Gastroesophageal sphincter (tissue), 4 donors: ENCODE results near the gene THSD7A. TPM values are rescaled to one million over a fixed set of nuclear protein-coding genes. Genes with fewer than 3 reads are reported as not detected.
A peak's percentile ranks its signal among the peaks of the same experiment; 100 is the strongest.

Experiments
- ATAC-seq: fragments of 150-250 bp; one replicate; pipeline ENCODE4 v1.9.1; 2016; ENCODE audit warnings: mild to moderate bottlenecking, moderate library complexity
- H3K27ac ChIP-seq, 4 donors: fragments of 200-600 bp; sonication (generic) in 3 of 4; 1 replicate in 3 of 4; 2 replicates in 1 of 4; pipeline ENCODE4 v1.5.1; 2016 to 2019
- H3K27me3 ChIP-seq: fragments of 200-600 bp; sonication (generic); one replicate; pipeline ENCODE4 v1.5.1; 2019
- H3K36me3 ChIP-seq, 2 donors: fragments of 200-600 bp; sonication (generic); one replicate each; pipeline ENCODE4 v1.5.1; 2019; ENCODE audit warnings: control low read depth in 1 of 2
- H3K4me1 ChIP-seq, 3 donors: fragments of 200-600 bp; sonication (generic); 1 replicate in 2 of 3; 2 replicates in 1 of 3; pipeline ENCODE4 v1.5.1; 2016 to 2019; ENCODE audit warnings: control low read depth in 2 of 3
- H3K4me3 ChIP-seq, 2 donors: fragments of 200-600 bp; sonication (generic); one replicate each; pipeline ENCODE4 v1.5.1; 2019; ENCODE audit warnings: mild to moderate bottlenecking in 1 of 2, moderate library complexity in 1 of 2
- H3K9me3 ChIP-seq, 3 donors: fragments of 200-600 bp; sonication (generic); one replicate each; pipeline ENCODE4 v1.5.1; 2017 to 2019; ENCODE audit warnings: control low read depth in 2 of 3
- CTCF ChIP-seq, 4 experiments: fragments of 200-600 bp in 2 of 4; fragments of 450-650 bp in 2 of 4; sonication (generic) in 1 of 4; IDR thresholded peaks; one replicate each; pipeline ENCODE4 v1.5.1; 2017 to 2019; ENCODE audit warnings: antibody characterized with exemption in 4 of 4, mild to moderate bottlenecking in 2 of 4, moderate library complexity in 2 of 4
- EP300 ChIP-seq: sonication (generic); formaldehyde crosslinking; IDR thresholded peaks from one replicate; pipeline ENCODE4 v1.6.1; 2017; ENCODE audit warnings: antibody characterized with exemption, mild to moderate bottlenecking
- POLR2A ChIP-seq, 2 donors: fragments of 450-650 bp; IDR thresholded peaks; one replicate each; pipeline ENCODE4 v1.6.1; 2017; ENCODE audit warnings: antibody characterized with exemption in 2 of 2, mild to moderate bottlenecking in 2 of 2, moderate library complexity in 1 of 2
- POLR2AphosphoS5 ChIP-seq: sonication (generic); formaldehyde crosslinking; IDR thresholded peaks from one replicate; pipeline ENCODE4 v1.6.1; 2017; ENCODE audit warnings: antibody characterized with exemption
- WGBS, 2 donors: methylation state at CpG; one replicate each; pipeline ENCODE4 v1.1.5; 2018; ENCODE audit warnings: low coverage in 1 of 2; 5-methylcytosine and 5-hydroxymethylcytosine counted together
- total RNA-seq, 4 donors: library from RNA; depleted of rRNA; stranded (reverse); fragments of >200 nt; gene quantifications; one replicate each; pipeline ENCODE4 v1.1.0, GENCODE V29; 2016

The THSD7A gene
- total RNA-seq, 4 donors from 2014 or later = 2.9 to 6.2 (median 3.9) TPM

- TF ChIP-seq POLR2A (IDR thresholded peaks at IDR 0.05) (no peak), CTCF (IDR thresholded peaks at IDR 0.05) (no peak), POLR2AphosphoS5 (no peak), EP300 (no peak)
- H3K4me1 ChIP-seq = peaks cover 0 to 7% (median 0%) of the 10 kb centered on the region in 3 donors
- no peak overlapping the region for H3K27ac ChIP-seq
- WGBS, 2 donors = 45 to 59% methylated on average over 2 of the region's 2 CpGs
- no peak for ATAC-seq
- H3K9me3 ChIP-seq = peaks cover 0 to under 1% (median 0%) of the 10 kb centered on the region in 3 donors
- no peaks in the 10 kb centered on the region for H3K27me3 ChIP-seq
- H3K4me3 ChIP-seq = no peak overlapping the region
- H3K36me3 ChIP-seq = no peaks in the 10 kb centered on the region
These were observed 485.7 kb downstream of the THSD7A start for GRCh38 chr7:11346302-11346701.

GRCh38 chr7:11345621-11346020 lies 486.4 kb downstream of the THSD7A start:
- 81 to 92% methylated on average over 2 of the region's 2 CpGs for WGBS, 2 donors

GRCh38 chr7:11343818-11344413 lies 488.1 kb downstream of the THSD7A start:
- 19 to 22% methylated on average over 6 to 10 of the region's 10 CpGs for WGBS, 2 donors

More at GRCh38 chr7:11345621-11346020, 486.4 kb downstream of the THSD7A start:
- Histone ChIP-seq H3K4me1 (peaks cover 0 to 7% (median 0%) of the 10 kb centered on the region in 3 donors), H3K36me3 (no peaks in the 10 kb centered on the region), H3K27me3 (no peaks in the 10 kb centered on the region), H3K27ac (no peak overlapping the region), H3K9me3 (no peaks in the 10 kb centered on the region), H3K4me3 (no peak overlapping the region)
- ATAC-seq = no peak
- no peak for TF ChIP-seq POLR2A (IDR thresholded peaks at IDR 0.05)
- TF ChIP-seq POLR2AphosphoS5 = no peak
- no peak for TF ChIP-seq CTCF (IDR thresholded peaks at IDR 0.05)
- TF ChIP-seq EP300 = no peak

GRCh38 chr7:11343136-11343535 lies 488.9 kb downstream of the THSD7A start:
- no peak for TF ChIP-seq POLR2A (IDR thresholded peaks at IDR 0.05)
- TF ChIP-seq EP300 = no peak
- no peak for TF ChIP-seq CTCF (IDR thresholded peaks at IDR 0.05)
- TF ChIP-seq POLR2AphosphoS5 = no peak
- Histone ChIP-seq H3K36me3 (no peaks in the 10 kb centered on the region), H3K27ac (no peak overlapping the region), H3K4me3 (no peak overlapping the region), H3K27me3 (peaks cover 6% of the 10 kb centered on the region), H3K4me1 (peaks cover 0 to 7% (median 0%) of the 10 kb centered on the region in 3 donors), H3K9me3 (no peaks in the 10 kb centered on the region)
- ATAC-seq = no peak

More at GRCh38 chr7:11343818-11344413, 488.1 kb downstream of the THSD7A start:
- Histone ChIP-seq H3K9me3 (no peaks in the 10 kb centered on the region), H3K27me3 (peaks cover 6% of the 10 kb centered on the region), H3K36me3 (no peaks in the 10 kb centered on the region), H3K4me1 (peaks cover 0 to 7% (median 0%) of the 10 kb centered on the region in 3 donors), H3K27ac (no peak overlapping the region), H3K4me3 (no peak overlapping the region)
- TF ChIP-seq CTCF (IDR thresholded peaks at IDR 0.05) (peak; percentile 57 to 80 (median 71)), POLR2A (IDR thresholded peaks at IDR 0.05) (no peak)
- ATAC-seq = no peak

- peaks cover 6% of the 10 kb centered on the region for H3K27me3 ChIP-seq
These were observed 490.6 kb downstream of the THSD7A start for GRCh38 chr7:11341285-11341944.

More at GRCh38 chr7:11341285-11341944, 490.6 kb downstream of the THSD7A start:
- WGBS, 2 donors = 23 to 33% methylated on average over 4 of the region's 4 CpGs
- Histone ChIP-seq H3K36me3 (no peaks in the 10 kb centered on the region), H3K4me1 (peaks cover 0 to 7% (median 0%) of the 10 kb centered on the region in 3 donors), H3K27ac (no peak overlapping the region), H3K4me3 (no peak overlapping the region), H3K9me3 (no peaks in the 10 kb centered on the region)
- ATAC-seq = no peak
- peak in 1 of 4 experiments; percentile 38 for TF ChIP-seq CTCF (IDR thresholded peaks at IDR 0.05)
- TF ChIP-seq EP300 = no peak
- TF ChIP-seq POLR2AphosphoS5 = no peak
- no peak for TF ChIP-seq POLR2A (IDR thresholded peaks at IDR 0.05)
